Measurements from ENCODE around the gene LRIG2. TPM values are rescaled to one million over a fixed set of nuclear protein-coding genes. Genes with fewer than 3 reads are reported as not detected.

The LRIG2 gene
- total and polyA plus RNA-seq, 9 of the 15 experiments (the other 6 are each of a cell fraction or from before 2014, with no cell fraction given) = 1.8 to 28.1 (median 11.5) TPM

GRCh38 chr1:113133038-113133437, 60.0 kb downstream of the LRIG2 start (continued):
- TF ChIP-seq ZBTB40 (IDR thresholded peaks at IDR 0.05) (no peak), ZBTB40 (CRISPR knock-in tag; IDR thresholded peaks at IDR 0.05) (no peak), RB1 (IDR thresholded peaks at IDR 0.05; ENCODE audit: low read depth) (no peak), ZNF717 (CRISPR knock-in tag; IDR thresholded peaks at IDR 0.05) (no peak)
